ENCODE measurements around the gene ANAPC15. TPM values are rescaled to one million over a fixed set of nuclear protein-coding genes. Genes with fewer than 3 reads are reported as not detected.

Gene ANAPC15
- total RNA-seq, 4 donors from 2014 or later = 21.5 to 49.6 (median 39.7) TPM

DNA sequence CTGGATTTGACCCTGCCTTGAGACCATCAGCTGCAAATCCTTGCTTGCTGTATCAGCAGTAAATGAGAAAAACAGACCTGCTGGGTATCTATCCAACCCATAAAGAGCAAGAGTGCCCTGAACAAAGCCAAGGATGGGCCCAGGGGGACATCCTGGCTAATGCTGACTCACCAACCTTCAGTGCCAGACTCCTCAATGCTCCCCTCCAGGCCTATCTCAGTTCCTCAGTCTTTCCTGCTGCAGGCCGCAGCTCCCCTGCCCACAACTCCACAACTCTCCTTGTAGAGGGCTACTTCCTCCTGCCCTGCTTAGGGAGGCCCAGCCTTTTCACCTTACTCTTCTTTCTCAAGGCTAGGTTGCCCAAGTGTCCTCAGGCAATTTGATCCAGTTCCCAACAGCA is 12.0 kb downstream of the ANAPC15 start:
- H3K27me3 ChIP-seq = no peaks in the 10 kb centered on the region
- DNase-seq = no peak
- 95 to 97% methylated on average over 1 of the region's 1 CpG for WGBS, 2 donors
- no peaks in the 10 kb centered on the region for H3K9me3 ChIP-seq
- no peak overlapping the region for H3K27ac ChIP-seq
- H3K4me3 ChIP-seq (replicated peaks in 1 of 3) = no peak overlapping the region
- intact Hi-C loops (cut with DNase I) = loop anchor here (10.0 kb wide), 2 partner anchors 124 to 334 kb away; partner anchors contain the start of genes CLPB and INPPL1
- peaks cover 14 to 34% of the 10 kb centered on the region in 2 donors for H3K4me1 ChIP-seq
- TF ChIP-seq POLR2A (IDR thresholded peaks at IDR 0.05) = no peak
- TF ChIP-seq, protein P1, sequence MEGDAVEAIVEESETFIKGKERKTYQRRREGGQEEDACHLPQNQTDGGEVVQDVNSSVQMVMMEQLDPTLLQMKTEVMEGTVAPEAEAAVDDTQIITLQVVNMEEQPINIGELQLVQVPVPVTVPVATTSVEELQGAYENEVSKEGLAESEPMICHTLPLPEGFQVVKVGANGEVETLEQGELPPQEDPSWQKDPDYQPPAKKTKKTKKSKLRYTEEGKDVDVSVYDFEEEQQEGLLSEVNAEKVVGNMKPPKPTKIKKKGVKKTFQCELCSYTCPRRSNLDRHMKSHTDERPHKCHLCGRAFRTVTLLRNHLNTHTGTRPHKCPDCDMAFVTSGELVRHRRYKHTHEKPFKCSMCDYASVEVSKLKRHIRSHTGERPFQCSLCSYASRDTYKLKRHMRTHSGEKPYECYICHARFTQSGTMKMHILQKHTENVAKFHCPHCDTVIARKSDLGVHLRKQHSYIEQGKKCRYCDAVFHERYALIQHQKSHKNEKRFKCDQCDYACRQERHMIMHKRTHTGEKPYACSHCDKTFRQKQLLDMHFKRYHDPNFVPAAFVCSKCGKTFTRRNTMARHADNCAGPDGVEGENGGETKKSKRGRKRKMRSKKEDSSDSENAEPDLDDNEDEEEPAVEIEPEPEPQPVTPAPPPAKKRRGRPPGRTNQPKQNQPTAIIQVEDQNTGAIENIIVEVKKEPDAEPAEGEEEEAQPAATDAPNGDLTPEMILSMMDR (IDR thresholded peaks at IDR 0.05) = no peak
- peaks cover 25 to 27% of the 10 kb centered on the region in 2 donors for H3K36me3 ChIP-seq

DNA sequence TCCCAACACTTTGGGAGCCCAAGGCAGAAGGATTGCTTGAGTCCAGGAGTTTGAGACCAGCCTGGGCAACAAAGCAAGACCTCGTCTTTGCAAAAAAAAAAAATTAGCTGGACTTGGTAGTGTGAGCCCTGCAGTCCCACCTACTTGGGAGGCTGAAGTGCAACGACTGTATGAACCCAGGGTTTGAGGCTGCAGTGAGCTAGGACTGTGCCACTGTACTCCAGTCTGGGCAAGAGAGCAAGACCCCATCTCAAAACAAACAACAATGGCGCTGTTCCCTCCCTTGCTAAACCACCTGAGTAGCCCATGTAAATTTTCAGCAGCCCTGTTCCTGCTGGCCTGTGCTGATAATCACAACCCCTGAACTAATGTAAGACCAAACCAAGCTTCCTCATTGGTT is 12.5 kb downstream of the ANAPC15 start:
- TF ChIP-seq, protein P1 (IDR thresholded peaks at IDR 0.05) = no peak
- no peak for TF ChIP-seq POLR2A (IDR thresholded peaks at IDR 0.05)
- intact Hi-C loops (cut with DNase I) = loop anchor here (10.0 kb wide), 2 partner anchors 125 to 335 kb away; partner anchors contain the start of genes CLPB and INPPL1
- Histone ChIP-seq H3K36me3 (peaks cover 26 to 27% of the 10 kb centered on the region in 2 donors), H3K27ac (no peak overlapping the region), H3K27me3 (no peaks in the 10 kb centered on the region), H3K4me1 (peaks cover 14 to 34% of the 10 kb centered on the region in 2 donors), H3K9me3 (no peaks in the 10 kb centered on the region), H3K4me3 (replicated peaks in 1 of 3) (no peak overlapping the region)
- 92 to 93% methylated on average over 3 of the region's 3 CpGs for WGBS, 2 donors
- DNase-seq = no peak

DNA sequence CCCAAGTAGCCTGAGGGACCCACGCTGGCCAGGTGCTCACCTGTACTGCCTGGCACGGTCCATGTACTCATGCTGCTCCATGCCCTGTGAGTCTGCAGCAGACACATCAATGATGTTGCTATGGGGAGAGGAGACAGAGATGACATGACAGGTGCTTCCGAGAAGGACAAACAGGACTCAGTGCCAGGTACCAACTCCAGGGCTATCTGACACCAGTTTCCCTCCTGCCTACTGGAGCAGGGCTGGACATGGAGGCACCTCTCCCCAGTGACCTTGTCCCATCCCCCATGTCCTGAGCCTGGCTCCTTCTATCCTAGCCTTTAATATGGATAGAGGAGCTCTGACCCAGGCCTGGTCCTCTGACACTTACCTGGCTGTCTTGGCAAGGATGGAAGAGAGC is 13.8 kb downstream of the ANAPC15 start:
- no peak for TF ChIP-seq POLR2A (IDR thresholded peaks at IDR 0.05)
- TF ChIP-seq, protein P1 (IDR thresholded peaks at IDR 0.05) = no peak
- no peak for DNase-seq
- H3K27ac ChIP-seq = no peak overlapping the region
- WGBS, 2 donors = 85 to 92% methylated on average over 2 to 3 of the region's 3 CpGs
- intact Hi-C loops (cut with DNase I) = no loop called here
- H3K9me3 ChIP-seq = no peaks in the 10 kb centered on the region
- H3K27me3 ChIP-seq = no peaks in the 10 kb centered on the region
- peaks cover 13 to 32% of the 10 kb centered on the region in 2 donors for H3K4me1 ChIP-seq
- H3K4me3 ChIP-seq (replicated peaks in 1 of 3) = no peak overlapping the region
- H3K36me3 ChIP-seq = peaks cover 27 to 31% of the 10 kb centered on the region in 2 donors

DNA sequence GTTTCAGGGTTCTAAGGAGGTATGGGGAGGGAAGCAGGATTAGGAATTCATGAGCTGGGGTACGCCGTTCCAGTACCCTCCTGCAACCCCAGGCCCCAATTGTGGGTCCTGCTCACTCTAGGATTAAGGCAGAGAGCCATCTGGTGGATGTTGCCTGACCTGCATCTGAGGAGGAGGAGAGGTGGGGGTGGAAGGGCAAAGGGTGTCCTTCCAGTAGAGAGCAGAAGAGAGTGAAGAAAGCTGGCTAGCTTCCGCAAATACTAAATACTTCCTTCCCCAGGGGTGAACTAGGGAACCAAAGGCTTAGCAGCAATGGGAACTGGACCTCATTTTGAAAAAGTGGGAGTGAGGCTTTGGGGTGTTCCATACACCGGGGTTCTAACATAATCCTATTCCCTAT is 21.2 kb downstream of the ANAPC15 start:
- Histone ChIP-seq H3K27ac (peak overlapping the region; percentile 47 to 59 (median 51)), H3K4me3 (replicated peaks in 1 of 3) (no peak overlapping the region), H3K9me3 (no peaks in the 10 kb centered on the region), H3K36me3 (peaks cover 0 to 6% of the 10 kb centered on the region in 2 donors), H3K4me1 (peaks cover 25 to 30% of the 10 kb centered on the region in 2 donors), H3K27me3 (no peaks in the 10 kb centered on the region)
- TF ChIP-seq, protein P1 (IDR thresholded peaks at IDR 0.05) = peak; percentile 47 to 97 (median 86)
- TF ChIP-seq POLR2A (IDR thresholded peaks at IDR 0.05) = no peak
- WGBS, 2 donors = 33 to 36% methylated on average over 4 of the region's 4 CpGs
- peak; percentile 77 to 78 for DNase-seq
- intact Hi-C loops (cut with DNase I) = no loop called here

DNA sequence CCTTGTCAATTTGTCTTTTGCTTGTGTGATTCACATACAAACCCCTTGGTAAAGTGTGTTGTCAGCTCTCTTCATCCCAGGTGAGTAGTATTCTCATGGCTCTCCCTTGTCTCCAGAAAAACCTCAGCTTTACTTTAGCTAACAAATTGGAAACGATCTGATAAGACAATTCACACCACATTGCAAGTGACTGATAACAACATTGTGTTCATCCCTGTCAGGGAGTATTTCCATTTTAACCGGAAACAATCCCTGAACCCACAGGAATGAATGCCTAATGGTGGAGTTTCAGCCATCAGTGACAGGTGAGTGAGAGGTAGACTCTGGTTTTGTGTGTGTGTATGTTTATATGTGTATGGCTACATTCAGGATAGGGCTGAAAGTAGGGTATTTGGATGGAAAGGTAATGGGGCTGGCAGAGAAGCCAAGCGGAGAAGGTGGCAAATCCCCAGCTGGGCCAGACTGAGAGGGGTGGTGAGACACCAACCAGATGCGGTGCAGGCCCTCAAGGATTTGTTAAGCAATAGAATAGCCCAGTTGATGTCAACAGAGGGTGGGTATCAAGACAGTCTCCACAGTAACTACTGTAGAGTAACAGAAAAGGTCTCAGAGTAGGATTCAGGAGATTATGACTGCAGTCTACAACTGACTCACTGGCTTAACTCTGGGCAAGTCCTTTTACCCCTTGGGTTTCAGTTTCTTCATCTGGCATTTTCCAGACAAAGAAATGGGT is 24.3 kb downstream of the ANAPC15 start:
- no peaks in the 10 kb centered on the region for H3K9me3 ChIP-seq
- TF ChIP-seq POLR2A (IDR thresholded peaks at IDR 0.05) = no peak
- TF ChIP-seq, protein P1 (IDR thresholded peaks at IDR 0.05) = no peak
- H3K27me3 ChIP-seq = no peaks in the 10 kb centered on the region
- no peak for DNase-seq
- H3K4me3 ChIP-seq (replicated peaks in 1 of 3) = no peak overlapping the region
- H3K36me3 ChIP-seq = no peaks in the 10 kb centered on the region
- intact Hi-C loops (cut with DNase I) = no loop called here
- peaks cover 21 to 24% of the 10 kb centered on the region in 2 donors for H3K4me1 ChIP-seq
- WGBS, 2 donors = 85 to 87% methylated on average over 4 of the region's 4 CpGs
- H3K27ac ChIP-seq = no peak overlapping the region
